ENCODE measurements around the gene ZFC3H1. TPM values are rescaled to one million over a fixed set of nuclear protein-coding genes. Genes with fewer than 3 reads are reported as not detected.

Gene ZFC3H1
- total RNA-seq, 2 experiments from 2014 or later, result 55.8 to 66.7 TPM

DNA sequence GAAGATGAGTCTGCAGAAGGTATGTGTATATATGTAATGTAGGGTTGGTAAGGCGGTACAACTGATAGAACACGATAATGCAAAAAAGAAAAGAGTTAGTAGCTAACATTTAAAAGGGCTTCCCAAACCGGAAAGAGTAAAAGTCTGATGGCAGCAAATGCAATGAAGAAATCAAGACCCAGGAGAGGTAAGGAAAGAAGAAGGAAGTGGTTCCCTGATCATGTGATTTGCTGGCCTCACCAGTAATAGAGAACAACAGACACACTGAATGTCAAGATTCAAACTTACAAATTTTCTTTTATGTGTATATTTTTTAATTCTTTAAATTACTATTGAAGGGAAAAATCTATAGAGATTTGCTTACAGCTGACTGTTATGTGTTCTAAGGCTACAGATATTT, 18.4 kb downstream of the ZFC3H1 start:
- peaks cover 30% of the 10 kb centered on the region for H3K4me1 Mint-ChIP-seq
- ChIA-PET CTCF (interaction anchor here (0.7 to 1.9 kb wide), 4 partner anchors 9 to 19 kb away, joined by 3 to 9 read pairs (median 3); partner anchors contain the start of genes THAP2 and ZFC3H1), POLR2A (no interaction called here)
- DNase-seq, result no peak
- H3K27me3 Mint-ChIP-seq, result no peaks in the 10 kb centered on the region
- peaks cover 65% of the 10 kb centered on the region for H3K36me3 Mint-ChIP-seq (ENCODE audit: low read depth)
- no peak overlapping the region for H3K4me3 Mint-ChIP-seq
- no peak overlapping the region for H3K27ac Mint-ChIP-seq
- no peaks in the 10 kb centered on the region for H3K9me3 Mint-ChIP-seq

DNA sequence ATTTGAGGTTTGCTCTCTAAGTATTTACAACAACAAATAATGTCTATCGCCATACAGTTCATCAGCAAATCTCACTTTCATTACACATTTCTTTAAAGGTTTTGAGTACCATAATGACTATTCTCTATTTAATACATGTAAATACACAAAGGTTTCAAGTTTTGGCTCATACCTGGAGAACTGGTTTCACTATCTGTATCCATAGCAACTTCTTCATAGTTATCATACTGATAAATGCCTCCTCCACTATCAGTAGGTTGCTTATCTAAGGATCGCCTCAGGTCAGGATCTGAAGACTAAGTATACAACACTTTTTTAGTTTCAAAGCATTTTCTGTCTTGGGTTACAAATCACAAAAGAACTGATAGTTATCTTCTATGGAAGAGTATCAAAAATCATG, 21.4 kb downstream of the ZFC3H1 start:
- no peak for DNase-seq
- POLR2A ChIA-PET, result no interaction called here
- H3K4me3 Mint-ChIP-seq, result no peak overlapping the region
- no peaks in the 10 kb centered on the region for H3K9me3 Mint-ChIP-seq
- peak overlapping the region; percentile 62 for H3K27ac Mint-ChIP-seq
- CTCF ChIA-PET, result no interaction called here
- no peaks in the 10 kb centered on the region for H3K27me3 Mint-ChIP-seq
- peaks cover 26% of the 10 kb centered on the region for H3K4me1 Mint-ChIP-seq
- H3K36me3 Mint-ChIP-seq (ENCODE audit: low read depth), result peaks cover 62% of the 10 kb centered on the region

DNA sequence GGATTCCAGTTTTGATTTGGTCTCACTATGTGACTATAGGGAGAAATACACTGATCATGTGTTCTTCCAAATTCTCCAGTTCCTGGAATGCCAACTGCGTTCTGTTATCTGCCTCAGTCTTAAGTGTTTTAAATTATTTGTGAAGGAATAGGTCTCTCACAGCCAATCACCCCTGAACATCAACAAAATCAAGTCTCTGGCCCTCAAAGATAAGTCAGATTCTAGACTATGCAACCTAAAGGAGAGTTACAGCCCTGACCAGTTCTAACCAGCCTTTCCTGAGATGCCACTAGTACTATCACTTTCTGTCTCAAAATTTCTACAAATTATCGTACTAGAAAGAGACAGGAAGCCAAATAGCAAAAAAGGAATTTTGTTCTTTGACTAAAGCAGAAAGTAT, 22.3 kb downstream of the ZFC3H1 start:
- H3K9me3 Mint-ChIP-seq, result no peaks in the 10 kb centered on the region
- H3K4me3 Mint-ChIP-seq, result no peak overlapping the region
- peaks cover 58% of the 10 kb centered on the region for H3K36me3 Mint-ChIP-seq (ENCODE audit: low read depth)
- no peaks in the 10 kb centered on the region for H3K27me3 Mint-ChIP-seq
- peaks cover 27% of the 10 kb centered on the region for H3K4me1 Mint-ChIP-seq
- H3K27ac Mint-ChIP-seq, result no peak overlapping the region
- ChIA-PET CTCF (no interaction called here), POLR2A (no interaction called here)
- DNase-seq, result no peak

DNA sequence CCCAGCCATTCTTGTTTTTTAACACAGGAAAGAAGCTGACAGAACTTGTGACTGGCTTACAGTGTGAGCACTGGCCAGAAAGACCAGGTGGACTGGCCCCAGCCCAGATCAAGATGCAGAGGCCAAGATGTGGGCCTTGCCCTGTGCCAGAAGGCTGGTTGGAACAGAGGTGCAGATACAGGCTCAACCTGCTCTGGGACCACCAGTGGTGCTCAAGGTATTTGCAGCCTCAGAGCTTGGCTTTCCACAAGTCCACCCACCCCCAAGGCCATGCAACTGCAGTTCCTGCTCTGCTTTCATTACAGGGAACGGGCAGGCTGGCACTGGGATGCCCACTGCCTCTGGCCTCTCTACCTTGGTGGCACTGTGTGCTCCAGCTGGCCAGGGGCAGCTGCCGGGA, 23.3 kb downstream of the ZFC3H1 start:
- Mint-ChIP-seq H3K27ac (no peak overlapping the region), H3K4me1 (peaks cover 25% of the 10 kb centered on the region), H3K27me3 (no peaks in the 10 kb centered on the region), H3K4me3 (no peak overlapping the region), H3K36me3 (ENCODE audit: low read depth) (peaks cover 58% of the 10 kb centered on the region), H3K9me3 (no peaks in the 10 kb centered on the region)
- CTCF ChIA-PET, result interaction anchor here (1.2 kb wide), 1 partner anchor 23 kb away, joined by 3 read pairs; the partner anchor contains the start of gene ZFC3H1
- no peak for DNase-seq
- POLR2A ChIA-PET, result no interaction called here

DNA sequence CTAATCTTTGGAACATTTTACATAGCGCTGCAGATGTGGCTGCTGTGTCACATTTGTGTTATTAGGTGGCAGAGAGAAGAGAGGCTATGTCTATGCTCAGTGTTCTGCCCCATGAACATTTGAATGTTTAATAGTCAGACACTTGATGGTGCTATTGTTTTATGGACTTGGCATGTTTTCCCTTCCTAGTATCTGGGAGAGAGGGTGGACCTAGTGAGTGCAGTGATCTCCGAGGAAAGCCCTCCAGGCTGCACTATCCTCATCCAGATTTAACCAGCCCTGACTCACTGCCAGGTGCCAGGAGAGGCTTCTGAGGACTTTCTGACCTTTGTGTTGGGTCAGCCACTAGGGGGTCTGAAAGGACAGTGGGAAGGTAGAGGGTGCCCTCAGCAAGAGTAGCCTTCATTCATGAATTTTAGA, 24.3 kb downstream of the ZFC3H1 start:
- Mint-ChIP-seq H3K9me3 (no peaks in the 10 kb centered on the region), H3K27ac (no peak overlapping the region), H3K36me3 (ENCODE audit: low read depth) (peaks cover 59% of the 10 kb centered on the region), H3K4me1 (peaks cover 23% of the 10 kb centered on the region), H3K4me3 (no peak overlapping the region), H3K27me3 (no peaks in the 10 kb centered on the region)
- POLR2A ChIA-PET, result no interaction called here
- no peak for DNase-seq
- CTCF ChIA-PET, result interaction anchor here (1.2 kb wide), 1 partner anchor 24 kb away, joined by 3 read pairs; the partner anchor contains the start of gene ZFC3H1

DNA sequence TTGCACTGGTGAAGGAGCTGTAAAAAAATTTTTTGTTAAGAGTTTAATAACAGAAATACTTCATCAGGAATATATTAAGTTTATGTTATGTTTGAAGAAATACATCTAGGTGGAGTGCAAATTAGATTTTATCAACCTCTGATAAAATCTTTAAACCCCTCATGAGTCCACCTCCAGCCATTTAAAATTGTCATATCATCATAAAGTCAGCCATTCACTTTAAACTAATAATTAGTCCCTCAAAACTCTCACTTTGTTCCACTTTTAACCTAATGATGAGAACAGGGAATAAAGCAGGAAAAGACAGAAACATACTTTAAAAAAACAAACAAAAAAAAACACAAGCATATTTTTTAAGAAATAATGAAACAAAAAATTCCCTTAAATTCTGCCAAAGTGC, 25.1 kb downstream of the ZFC3H1 start:
- CTCF ChIA-PET, result no interaction called here
- Mint-ChIP-seq H3K4me1 (peaks cover 17% of the 10 kb centered on the region), H3K27me3 (no peaks in the 10 kb centered on the region), H3K4me3 (no peak overlapping the region), H3K9me3 (no peaks in the 10 kb centered on the region), H3K27ac (no peak overlapping the region), H3K36me3 (ENCODE audit: low read depth) (peaks cover 56% of the 10 kb centered on the region)
- no peak for DNase-seq
- POLR2A ChIA-PET, result no interaction called here

DNA sequence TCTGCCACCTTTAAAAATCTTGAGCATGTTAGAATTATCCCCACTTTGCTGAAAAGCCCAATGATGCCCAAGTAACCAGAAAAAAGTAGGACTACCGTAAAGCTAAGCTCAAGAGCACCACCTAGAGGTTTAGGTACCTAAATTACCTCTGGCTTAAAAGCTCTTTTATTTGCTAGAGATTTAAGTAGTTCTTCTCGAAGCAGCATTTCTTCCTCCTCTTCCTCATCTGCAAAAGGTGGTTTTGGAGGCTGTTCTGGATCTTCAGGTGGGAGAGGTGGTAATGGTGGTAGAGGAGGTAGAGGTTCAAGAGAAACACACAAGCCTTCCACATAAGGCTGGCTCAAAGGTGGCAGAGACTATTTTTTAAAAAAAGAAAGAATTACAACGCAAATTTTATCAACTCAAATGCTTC, 26.9 kb downstream of the ZFC3H1 start:
- H3K9me3 Mint-ChIP-seq, result no peaks in the 10 kb centered on the region
- peak; percentile 42 for DNase-seq
- CTCF ChIA-PET, result interaction anchor here (0.9 to 2.5 kb wide), 12 partner anchors 9 to 206 kb away, joined by 3 to 16 read pairs (median 4); partner anchors contain the start of genes THAP2 and ZFC3H1
- peaks cover 51% of the 10 kb centered on the region for H3K36me3 Mint-ChIP-seq (ENCODE audit: low read depth)
- no peak overlapping the region for H3K4me3 Mint-ChIP-seq
- no peaks in the 10 kb centered on the region for H3K27me3 Mint-ChIP-seq
- POLR2A ChIA-PET, result interaction anchor here (1.0 kb wide), 1 partner anchor 27 kb away, joined by 3 read pairs; the partner anchor contains the start of genes THAP2 and ZFC3H1
- H3K4me1 Mint-ChIP-seq, result peaks cover 13% of the 10 kb centered on the region
- H3K27ac Mint-ChIP-seq, result no peak overlapping the region

DNA sequence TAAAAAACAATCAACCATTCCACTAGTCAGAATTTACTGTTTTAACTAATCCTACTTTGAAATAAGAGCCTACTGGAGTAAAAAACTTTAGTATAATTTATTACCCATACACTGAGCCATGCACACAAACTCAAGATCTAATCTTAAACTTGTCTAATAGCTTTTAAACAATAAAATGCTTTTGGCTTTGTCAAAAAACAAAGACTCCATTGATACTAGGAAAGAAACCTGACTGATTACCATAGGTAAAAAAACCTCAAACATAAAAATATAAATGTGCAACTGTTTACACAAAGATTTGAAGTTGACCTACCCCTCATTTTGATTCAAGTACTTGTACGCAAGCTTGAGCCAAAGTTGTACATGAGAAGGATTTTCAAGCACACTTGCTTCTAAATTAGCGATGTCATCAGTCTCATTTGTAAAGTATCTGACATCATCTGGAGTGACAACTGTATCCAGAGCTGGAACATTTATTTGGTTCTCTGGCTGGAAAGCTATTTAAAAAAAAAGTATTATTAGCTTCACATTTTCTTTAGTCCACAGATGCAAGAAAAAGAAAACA, 36.1 kb downstream of the ZFC3H1 start:
- no peak for DNase-seq
- Mint-ChIP-seq H3K4me3 (no peak overlapping the region), H3K9me3 (no peaks in the 10 kb centered on the region), H3K27ac (no peak overlapping the region), H3K36me3 (ENCODE audit: low read depth) (peaks cover 51% of the 10 kb centered on the region), H3K27me3 (no peaks in the 10 kb centered on the region), H3K4me1 (peaks cover 16% of the 10 kb centered on the region)
- POLR2A ChIA-PET, result no interaction called here
- CTCF ChIA-PET, result interaction anchor here (1.1 to 2.6 kb wide), 3 partner anchors 9 to 212 kb away, joined by 3 to 7 read pairs (median 6); no protein-coding TSS in a partner anchor

DNA sequence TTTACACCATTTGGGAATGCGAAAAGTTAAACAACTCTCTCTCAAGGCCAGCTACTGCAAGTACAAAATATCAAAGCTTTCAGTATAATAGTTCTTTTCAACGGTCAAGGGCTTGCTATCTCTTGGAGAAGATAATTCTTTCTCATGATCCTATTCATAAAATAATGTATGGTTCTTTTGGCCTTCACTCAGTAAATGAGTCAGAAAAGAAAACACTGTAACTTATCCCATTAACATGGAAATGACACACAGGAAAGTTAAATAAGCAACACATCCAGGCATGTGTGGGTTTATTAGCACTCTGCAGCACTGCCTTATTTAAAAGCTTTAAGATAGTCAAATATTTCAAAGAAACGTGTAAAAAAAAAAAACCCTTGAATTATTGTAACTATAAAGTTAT, 36.9 kb downstream of the ZFC3H1 start:
- ChIA-PET CTCF (interaction anchor here (0.6 to 2.6 kb wide), 3 partner anchors 10 to 1340 kb away, joined by 3 to 7 read pairs (median 6); no protein-coding TSS in a partner anchor), POLR2A (no interaction called here)
- Mint-ChIP-seq H3K4me3 (no peak overlapping the region), H3K36me3 (ENCODE audit: low read depth) (peaks cover 53% of the 10 kb centered on the region), H3K9me3 (no peaks in the 10 kb centered on the region), H3K27me3 (no peaks in the 10 kb centered on the region), H3K27ac (no peak overlapping the region), H3K4me1 (peaks cover 20% of the 10 kb centered on the region)
- no peak for DNase-seq

DNA sequence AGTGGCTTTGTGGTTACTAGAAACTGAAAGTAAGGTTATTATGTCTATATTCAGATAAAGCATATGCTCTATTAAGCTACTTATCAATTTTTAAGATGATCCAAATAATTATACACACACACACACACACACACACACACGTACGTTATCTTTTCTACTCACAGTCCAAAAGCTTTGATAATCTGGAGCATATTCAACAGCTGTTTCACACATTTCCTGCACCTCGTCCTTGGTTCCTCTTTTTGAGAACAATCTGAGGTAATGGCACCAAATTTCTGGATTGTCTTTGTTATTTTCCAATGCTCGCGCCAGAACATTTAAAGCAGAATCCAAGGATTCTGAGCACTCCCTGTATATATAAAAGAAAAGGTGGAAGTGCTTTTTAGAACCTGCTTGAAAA, 37.5 kb downstream of the ZFC3H1 start:
- DNase-seq, result no peak
- ChIA-PET POLR2A (no interaction called here), CTCF (interaction anchor here (0.6 to 2.6 kb wide), 3 partner anchors 20 to 131 kb away, joined by 3 to 7 read pairs (median 3); no protein-coding TSS in a partner anchor)
- Mint-ChIP-seq H3K9me3 (no peaks in the 10 kb centered on the region), H3K4me3 (peak overlapping the region; percentile 9), H3K36me3 (ENCODE audit: low read depth) (peaks cover 58% of the 10 kb centered on the region), H3K4me1 (peaks cover 21% of the 10 kb centered on the region), H3K27ac (peak overlapping the region; percentile 69), H3K27me3 (no peaks in the 10 kb centered on the region)

DNA sequence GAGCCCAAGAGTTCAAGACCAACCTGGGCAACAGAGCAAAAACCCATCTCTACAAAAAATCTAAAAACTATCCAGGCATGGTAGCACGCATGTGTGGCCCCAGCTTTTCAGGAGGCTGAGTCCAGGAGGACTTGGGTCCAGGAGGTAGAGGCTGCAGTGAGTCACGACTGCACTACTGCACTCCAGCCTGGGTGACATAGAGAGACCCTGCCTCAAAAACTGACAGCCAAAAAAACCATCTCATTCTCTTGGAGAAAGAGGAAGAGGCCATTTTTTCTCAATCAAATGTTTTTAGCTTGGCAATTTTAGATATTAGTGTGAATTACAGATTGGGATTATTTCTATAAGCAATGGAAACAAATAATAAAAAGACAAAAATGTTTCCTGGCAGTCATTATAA, 38.2 kb downstream of the ZFC3H1 start:
- H3K4me3 Mint-ChIP-seq, result no peak overlapping the region
- no peaks in the 10 kb centered on the region for H3K9me3 Mint-ChIP-seq
- ChIA-PET CTCF (interaction anchor here (0.6 to 2.6 kb wide), 3 partner anchors 21 to 131 kb away, joined by 3 to 7 read pairs (median 3); no protein-coding TSS in a partner anchor), POLR2A (no interaction called here)
- H3K36me3 Mint-ChIP-seq (ENCODE audit: low read depth), result peaks cover 60% of the 10 kb centered on the region
- no peak overlapping the region for H3K27ac Mint-ChIP-seq
- no peaks in the 10 kb centered on the region for H3K27me3 Mint-ChIP-seq
- H3K4me1 Mint-ChIP-seq, result peaks cover 24% of the 10 kb centered on the region
- no peak for DNase-seq

DNA sequence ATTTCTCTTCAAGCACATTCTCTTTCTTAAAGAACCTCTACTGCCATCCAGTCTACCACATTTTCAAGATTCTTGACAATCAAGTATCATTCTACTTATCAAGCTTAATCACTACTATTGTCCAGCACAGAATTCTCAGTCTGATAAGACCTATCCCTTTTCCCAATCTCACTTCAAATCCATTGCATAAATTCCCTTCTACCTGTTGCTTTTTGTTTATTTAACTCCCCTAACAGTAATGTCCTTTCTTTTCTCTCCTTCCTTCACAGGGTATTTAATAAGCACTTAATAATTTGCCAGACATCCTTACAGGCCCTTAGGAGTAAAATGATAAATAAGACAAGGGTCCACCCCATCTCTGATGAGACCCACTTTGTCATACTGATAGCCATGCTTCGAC, 41.7 kb downstream of the ZFC3H1 start:
- Mint-ChIP-seq H3K9me3 (no peaks in the 10 kb centered on the region), H3K4me3 (no peak overlapping the region), H3K36me3 (ENCODE audit: low read depth) (peaks cover 62% of the 10 kb centered on the region), H3K4me1 (peaks cover 18% of the 10 kb centered on the region), H3K27me3 (no peaks in the 10 kb centered on the region), H3K27ac (no peak overlapping the region)
- ChIA-PET POLR2A (no interaction called here), CTCF (no interaction called here)
- no peak for DNase-seq

DNA sequence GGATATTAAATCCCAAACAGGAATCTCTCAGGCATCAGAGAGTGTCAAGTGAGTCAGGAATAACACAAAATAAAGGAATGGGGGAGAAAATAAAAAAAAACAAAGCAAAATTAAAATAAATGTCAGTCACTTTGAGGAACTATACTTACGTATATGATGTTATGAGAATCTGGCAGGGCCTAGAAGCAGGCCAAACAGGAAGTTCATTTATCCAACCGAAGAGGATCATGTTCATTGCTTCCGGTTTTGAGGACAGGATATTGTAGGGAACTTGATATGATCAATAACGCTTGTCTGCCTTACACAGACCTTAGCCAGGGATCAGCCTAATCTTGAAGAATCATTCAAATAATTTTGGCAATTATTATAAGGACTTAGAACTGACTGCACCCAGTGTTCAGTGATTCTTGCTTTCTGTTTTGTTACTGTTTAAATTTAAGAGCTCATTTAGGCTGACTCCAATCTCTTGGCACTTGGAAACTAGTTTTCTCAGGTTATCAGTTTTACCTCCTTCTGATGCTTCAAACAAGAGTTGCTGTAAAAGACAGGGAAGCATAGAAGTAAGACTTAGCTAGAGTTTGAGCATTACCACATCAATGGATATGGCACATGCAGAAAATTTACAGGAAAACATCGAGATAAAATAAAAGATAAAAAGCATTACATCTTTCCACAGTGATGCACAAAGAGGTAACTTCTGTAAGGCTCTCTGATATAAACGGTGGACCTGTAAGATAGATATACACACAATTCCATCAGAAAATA, 53.4 kb downstream of the ZFC3H1 start:
- ChIA-PET POLR2A (no interaction called here), CTCF (no interaction called here)

More for the DNA sequence above, 53.4 kb downstream of the ZFC3H1 start:
- no peaks in the 10 kb centered on the region for H3K27me3 Mint-ChIP-seq
- H3K27ac Mint-ChIP-seq, result peak overlapping the region; percentile 87
- DNase-seq, result no peak
- no peaks in the 10 kb centered on the region for H3K9me3 Mint-ChIP-seq
- no peak overlapping the region for H3K4me3 Mint-ChIP-seq
- peaks cover 80% of the 10 kb centered on the region for H3K36me3 Mint-ChIP-seq (ENCODE audit: low read depth)
- peaks cover 21% of the 10 kb centered on the region for H3K4me1 Mint-ChIP-seq
